Suprapubic skin (tissue), 4 donors: ENCODE measurements around the gene ZNF407. TPM values are rescaled to one million over a fixed set of nuclear protein-coding genes. Genes with fewer than 3 reads are reported as not detected.

ENCODE experiments used
- DNase-seq, 2 donors: peaks; one replicate each; pipeline ENCODE4 v3.0.0-alpha.2; 2019; ENCODE audit warnings: low spot score in 2 of 2
- H3K27ac ChIP-seq: fragments of 200-600 bp; sonication (generic); one replicate; pipeline ENCODE4 v1.5.1; 2019
- H3K27me3 ChIP-seq: fragments of 200-600 bp; sonication (generic); one replicate; pipeline ENCODE4 v1.5.1; 2019
- H3K36me3 ChIP-seq: fragments of 200-600 bp; sonication (generic); one replicate; pipeline ENCODE4 v1.5.1; 2019
- H3K4me1 ChIP-seq: fragments of 200-600 bp; sonication (generic); one replicate; pipeline ENCODE4 v1.5.1; 2019
- H3K4me3 ChIP-seq: fragments of 200-600 bp; sonication (generic); one replicate; pipeline ENCODE4 v1.5.1; 2019; ENCODE audit warnings: mild to moderate bottlenecking
- H3K9me3 ChIP-seq: fragments of 200-600 bp; sonication (generic); one replicate; pipeline ENCODE4 v1.5.1; 2019
- EP300 ChIP-seq: sonication (generic); formaldehyde crosslinking; IDR thresholded peaks from one replicate; pipeline ENCODE4 v1.6.1; 2017; ENCODE audit warnings: antibody characterized with exemption
- POLR2A ChIP-seq, 2 donors: fragments of 450-650 bp; IDR thresholded peaks; one replicate each; pipeline ENCODE4 v1.6.1; 2017; ENCODE audit warnings: antibody characterized with exemption in 2 of 2, mild to moderate bottlenecking in 2 of 2, moderate library complexity in 2 of 2
- POLR2AphosphoS5 ChIP-seq, 3 donors: sonication (generic); formaldehyde crosslinking; IDR thresholded peaks; one replicate each; pipeline ENCODE4 v1.6.1; 2017; ENCODE audit warnings: antibody characterized with exemption in 3 of 3
- WGBS: methylation state at CpG from one replicate; pipeline ENCODE4 v1.1.5; 2018; 5-methylcytosine and 5-hydroxymethylcytosine counted together
- total RNA-seq, 4 donors: library from RNA; depleted of rRNA; stranded (reverse); fragments of >200 nt; gene quantifications; one replicate each; pipeline ENCODE4 v1.1.0, GENCODE V29; 2016
- TF ChIP-seq, protein P1 (sequence below), 2 donors: fragments of 200-600 bp in 1 of 2; fragments of 450-650 bp in 1 of 2; sonication (generic) in 1 of 2; IDR thresholded peaks; one replicate each; pipeline ENCODE4 v1.5.1; 2016 to 2019; ENCODE audit warnings: antibody characterized with exemption in 2 of 2, mild to moderate bottlenecking in 1 of 2, moderate library complexity in 1 of 2

Gene ZNF407
- total RNA-seq, 4 donors from 2014 or later = 10.7 to 22.1 (median 13.8) TPM

DNA sequence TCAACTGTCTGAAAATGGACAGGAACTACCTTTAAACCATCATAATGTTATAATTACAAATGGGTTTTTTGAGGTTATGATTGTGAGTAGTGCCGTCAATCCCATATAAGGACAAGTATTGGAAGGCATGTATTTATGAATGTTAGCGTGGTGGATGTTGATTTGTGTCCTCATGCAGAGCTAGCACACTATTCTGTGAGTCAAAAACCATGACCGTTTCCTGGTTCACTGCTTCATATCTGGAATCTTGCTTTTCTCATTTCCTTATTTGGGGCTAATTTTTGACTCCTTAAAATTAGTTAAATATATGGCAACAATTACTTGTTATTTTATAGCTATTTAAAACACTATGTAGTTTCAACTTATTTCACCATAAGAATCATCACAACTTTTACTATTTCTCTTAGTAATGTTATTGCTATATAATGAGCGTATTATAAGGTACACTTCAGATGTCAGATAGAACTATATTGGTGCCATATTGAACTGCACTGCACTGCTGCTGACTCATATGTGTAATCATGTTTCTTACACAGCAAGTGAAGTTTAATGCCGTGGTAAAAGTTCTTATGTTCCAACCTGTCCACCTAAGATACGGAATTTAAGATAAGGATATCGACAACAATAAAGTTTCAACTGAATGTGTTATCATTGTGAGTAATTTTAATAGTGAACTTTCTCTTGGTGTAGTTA is 418.5 kb downstream of the ZNF407 start:
- WGBS = 93% methylated on average over 7 of the region's 7 CpGs
- Histone ChIP-seq H3K27ac (no peak overlapping the region), H3K9me3 (no peaks in the 10 kb centered on the region)

DNA sequence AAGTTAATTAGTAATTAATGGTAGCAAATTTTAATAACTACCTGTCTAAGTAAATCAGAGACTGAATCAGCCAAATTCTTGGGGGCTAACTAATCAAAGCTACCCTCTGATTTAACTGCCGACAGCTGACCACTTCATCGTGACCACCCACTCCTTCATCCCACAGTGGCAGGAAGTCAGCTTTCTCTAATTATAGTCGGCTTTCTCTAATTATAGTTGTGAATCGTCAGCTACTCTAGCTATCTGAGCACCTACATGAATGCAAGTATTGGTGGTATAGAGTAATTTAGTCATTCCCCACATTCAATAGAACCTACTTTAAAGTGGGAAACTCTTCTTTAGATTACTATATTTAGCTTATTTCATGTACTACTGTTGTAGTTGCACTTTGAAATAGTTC is 425.8 kb downstream of the ZNF407 start:
- Histone ChIP-seq H3K9me3 (no peaks in the 10 kb centered on the region), H3K4me1 (no peaks in the 10 kb centered on the region), H3K27ac (no peak overlapping the region), H3K27me3 (no peaks in the 10 kb centered on the region), H3K36me3 (no peaks in the 10 kb centered on the region), H3K4me3 (no peak overlapping the region)
- TF ChIP-seq POLR2A (IDR thresholded peaks at IDR 0.05) = no peak
- TF ChIP-seq, protein P1, sequence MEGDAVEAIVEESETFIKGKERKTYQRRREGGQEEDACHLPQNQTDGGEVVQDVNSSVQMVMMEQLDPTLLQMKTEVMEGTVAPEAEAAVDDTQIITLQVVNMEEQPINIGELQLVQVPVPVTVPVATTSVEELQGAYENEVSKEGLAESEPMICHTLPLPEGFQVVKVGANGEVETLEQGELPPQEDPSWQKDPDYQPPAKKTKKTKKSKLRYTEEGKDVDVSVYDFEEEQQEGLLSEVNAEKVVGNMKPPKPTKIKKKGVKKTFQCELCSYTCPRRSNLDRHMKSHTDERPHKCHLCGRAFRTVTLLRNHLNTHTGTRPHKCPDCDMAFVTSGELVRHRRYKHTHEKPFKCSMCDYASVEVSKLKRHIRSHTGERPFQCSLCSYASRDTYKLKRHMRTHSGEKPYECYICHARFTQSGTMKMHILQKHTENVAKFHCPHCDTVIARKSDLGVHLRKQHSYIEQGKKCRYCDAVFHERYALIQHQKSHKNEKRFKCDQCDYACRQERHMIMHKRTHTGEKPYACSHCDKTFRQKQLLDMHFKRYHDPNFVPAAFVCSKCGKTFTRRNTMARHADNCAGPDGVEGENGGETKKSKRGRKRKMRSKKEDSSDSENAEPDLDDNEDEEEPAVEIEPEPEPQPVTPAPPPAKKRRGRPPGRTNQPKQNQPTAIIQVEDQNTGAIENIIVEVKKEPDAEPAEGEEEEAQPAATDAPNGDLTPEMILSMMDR (IDR thresholded peaks at IDR 0.05) = no peak
- TF ChIP-seq EP300 = no peak
- TF ChIP-seq POLR2AphosphoS5 (IDR thresholded peaks at IDR 0.05) = no peak
- 43% methylated on average over 4 of the region's 4 CpGs for WGBS
- DNase-seq = no peak

More for the DNA sequence above, 418.5 kb downstream of the ZNF407 start:
- Histone ChIP-seq H3K36me3 (no peaks in the 10 kb centered on the region), H3K27me3 (no peaks in the 10 kb centered on the region), H3K4me1 (no peaks in the 10 kb centered on the region), H3K4me3 (no peak overlapping the region)
- TF ChIP-seq POLR2AphosphoS5 (IDR thresholded peaks at IDR 0.05) (no peak), EP300 (no peak), POLR2A (IDR thresholded peaks at IDR 0.05) (no peak)
- TF ChIP-seq, protein P1 (IDR thresholded peaks at IDR 0.05) = no peak
- DNase-seq = no peak

DNA sequence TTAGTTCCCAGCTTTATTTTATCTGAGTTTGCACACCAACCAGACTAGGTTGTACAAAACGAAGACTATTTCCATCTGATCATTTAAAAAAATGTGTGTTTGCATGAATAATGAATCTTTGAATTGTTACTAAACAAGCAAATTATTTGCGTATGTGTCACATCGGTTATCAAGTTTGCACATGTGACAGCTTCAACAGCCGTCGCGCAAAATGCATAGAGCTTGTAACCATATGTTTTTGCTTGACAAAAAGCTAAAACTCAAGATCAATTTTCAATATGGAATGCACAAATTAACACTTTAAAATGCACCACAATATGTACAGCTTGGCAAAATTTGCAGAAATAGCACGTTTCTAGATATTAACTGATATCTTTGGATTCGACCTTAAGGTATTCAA is 427.2 kb downstream of the ZNF407 start:
- 86% methylated on average over 8 of the region's 8 CpGs for WGBS
- Histone ChIP-seq H3K9me3 (no peaks in the 10 kb centered on the region), H3K4me1 (no peaks in the 10 kb centered on the region), H3K36me3 (no peaks in the 10 kb centered on the region), H3K27ac (no peak overlapping the region), H3K4me3 (no peak overlapping the region), H3K27me3 (no peaks in the 10 kb centered on the region)
- TF ChIP-seq POLR2A (IDR thresholded peaks at IDR 0.05) (no peak), EP300 (no peak)
- TF ChIP-seq, protein P1 (IDR thresholded peaks at IDR 0.05) = no peak
- DNase-seq = no peak

DNA sequence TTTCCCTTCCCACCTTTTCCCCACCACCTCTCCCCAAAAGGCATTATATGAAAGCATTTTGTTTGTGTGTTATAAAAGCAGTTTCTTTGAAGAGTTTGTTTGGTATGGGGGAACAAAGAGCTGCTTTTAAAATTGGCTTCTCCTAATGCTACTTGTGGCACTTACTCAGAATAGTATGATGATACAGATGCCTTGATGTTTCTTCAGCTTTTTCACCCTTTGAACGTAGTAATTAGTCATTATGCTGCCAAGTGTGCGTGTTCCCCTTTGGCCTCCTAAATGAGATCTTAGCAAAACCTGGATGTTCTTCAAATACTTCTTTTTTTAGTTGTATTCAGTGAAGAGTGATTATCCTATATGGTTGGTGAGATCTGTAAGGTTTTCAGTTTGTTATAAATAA is 427.9 kb downstream of the ZNF407 start:
- Histone ChIP-seq H3K27me3 (no peaks in the 10 kb centered on the region), H3K4me1 (no peaks in the 10 kb centered on the region), H3K4me3 (no peak overlapping the region), H3K36me3 (no peaks in the 10 kb centered on the region), H3K9me3 (no peaks in the 10 kb centered on the region), H3K27ac (no peak overlapping the region)
- 66% methylated on average over 2 of the region's 2 CpGs for WGBS
- TF ChIP-seq POLR2A (IDR thresholded peaks at IDR 0.05) (no peak), POLR2AphosphoS5 (IDR thresholded peaks at IDR 0.05) (no peak), EP300 (no peak)
- TF ChIP-seq, protein P1 (IDR thresholded peaks at IDR 0.05) = no peak
- no peak for DNase-seq

DNA sequence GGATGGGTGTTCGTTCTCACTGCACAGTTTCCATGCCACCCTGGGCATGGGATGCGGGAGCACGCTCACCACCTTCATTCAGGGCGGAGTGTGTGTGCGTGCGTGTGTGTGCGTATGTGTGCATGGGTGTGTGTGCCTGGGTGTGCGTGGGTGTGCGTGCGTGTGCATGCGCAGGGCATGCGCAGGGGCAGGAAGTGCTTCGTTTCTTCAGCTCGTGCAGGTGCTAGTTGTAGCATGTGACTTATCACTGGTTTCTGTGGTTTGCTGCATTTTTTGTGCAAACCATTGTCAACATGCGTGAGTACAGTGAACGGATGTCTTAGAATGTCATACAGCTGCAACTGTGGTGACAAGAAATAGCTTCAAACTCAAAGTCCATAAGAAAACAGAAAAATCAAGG is 431.8 kb downstream of the ZNF407 start:
- Histone ChIP-seq H3K36me3 (no peaks in the 10 kb centered on the region), H3K27me3 (no peaks in the 10 kb centered on the region), H3K4me1 (no peaks in the 10 kb centered on the region), H3K9me3 (no peaks in the 10 kb centered on the region), H3K27ac (no peak overlapping the region), H3K4me3 (no peak overlapping the region)
- TF ChIP-seq EP300 (no peak), POLR2A (IDR thresholded peaks at IDR 0.05) (no peak), POLR2AphosphoS5 (IDR thresholded peaks at IDR 0.05) (no peak)
- TF ChIP-seq, protein P1 (IDR thresholded peaks at IDR 0.05) = no peak
- no peak for DNase-seq
- WGBS = 91% methylated on average over 16 of the region's 16 CpGs
